SH-SY5Y (cell line): ENCODE results near the gene ABCE1.

Experiments
- GATA2 ChIP-seq: IDR thresholded peaks from 2 replicates; pipeline ENCODE4 v1.6.1; 2011; ENCODE audit warnings: mild to moderate bottlenecking, low read depth, low read length
- GATA3 ChIP-seq: IDR thresholded peaks from 2 replicates; pipeline ENCODE4 v1.6.1; 2011; ENCODE audit warnings: low read depth, mild to moderate bottlenecking, low read length, moderate library complexity

The ABCE1 gene

DNA sequence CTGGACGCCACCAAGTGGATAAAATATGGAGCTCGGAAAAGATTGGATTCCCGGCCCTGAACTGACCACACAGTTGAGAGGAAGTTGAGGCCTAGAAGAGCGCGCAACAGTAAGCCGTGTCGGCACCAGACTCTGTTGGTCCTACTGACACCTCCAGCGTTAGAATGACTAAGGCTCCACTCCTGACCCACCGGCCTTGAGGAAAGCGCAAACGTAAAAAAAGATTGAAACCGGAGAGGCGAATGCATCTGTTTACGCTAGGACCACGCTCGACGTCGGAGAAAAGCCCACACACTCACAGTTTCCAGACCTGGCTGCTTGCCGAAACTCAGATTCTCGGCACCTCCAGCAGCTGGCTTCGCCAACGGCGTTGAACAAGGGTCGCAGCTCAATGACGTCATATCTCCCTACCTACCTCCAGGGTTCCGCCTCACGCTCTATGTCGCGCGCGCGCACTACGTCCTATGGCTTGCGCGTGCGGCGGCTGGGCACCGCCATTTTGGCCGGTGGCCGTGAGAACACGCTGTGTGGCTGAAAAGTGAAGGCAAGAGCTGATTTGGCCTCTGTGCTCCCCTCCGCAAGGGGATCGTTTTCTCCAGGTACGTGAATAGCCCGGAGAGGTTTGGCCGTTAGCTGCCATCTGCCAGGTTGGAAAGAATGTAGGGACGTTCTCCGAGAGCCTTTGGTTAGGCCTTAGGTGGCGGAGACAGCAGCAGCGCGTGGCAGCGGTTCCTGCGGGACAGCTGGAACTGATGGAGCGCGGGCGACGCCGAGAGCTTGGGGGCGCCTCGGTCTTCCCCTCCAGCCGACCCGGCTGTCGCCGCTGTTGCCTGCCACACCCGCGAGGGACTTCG lies at the start of gene ABCE1, which contains the start of gene ANAPC10:
Gene ABCE1, plus strand, starts transcription at position 491 of the 854 bp plus-strand sequence. CDS start 6,102 bp downstream, outside the sequence.
Gene ANAPC10, minus strand, starts transcription at position 376 of the 854 bp plus-strand sequence. CDS start 2,097 bp downstream, outside the sequence.
- TF ChIP-seq GATA2 (no peak; the same call in 1 of the 2 replicates), GATA3 (no peak)

DNA sequence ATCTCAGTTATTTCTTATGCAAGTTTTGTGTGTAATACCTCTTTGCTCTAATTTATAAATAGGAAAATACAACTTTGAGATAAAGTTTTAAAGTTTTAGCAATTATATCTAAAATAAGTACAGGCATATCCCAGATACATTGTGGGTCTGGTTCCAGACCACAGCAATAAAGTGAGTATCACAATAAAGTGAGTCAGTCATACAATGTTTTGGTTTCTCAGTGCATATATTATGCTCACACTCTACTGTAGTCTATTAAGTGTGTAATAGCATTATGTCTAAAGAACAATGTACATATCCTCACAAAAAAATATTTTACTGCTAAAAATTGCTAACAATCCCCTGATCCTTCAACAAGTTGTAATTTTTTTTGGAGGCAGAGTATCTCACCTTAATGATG lies 49.3 kb upstream of the ABCE1 start:
- TF ChIP-seq GATA2 (no peak), GATA3 (no peak)

DNA sequence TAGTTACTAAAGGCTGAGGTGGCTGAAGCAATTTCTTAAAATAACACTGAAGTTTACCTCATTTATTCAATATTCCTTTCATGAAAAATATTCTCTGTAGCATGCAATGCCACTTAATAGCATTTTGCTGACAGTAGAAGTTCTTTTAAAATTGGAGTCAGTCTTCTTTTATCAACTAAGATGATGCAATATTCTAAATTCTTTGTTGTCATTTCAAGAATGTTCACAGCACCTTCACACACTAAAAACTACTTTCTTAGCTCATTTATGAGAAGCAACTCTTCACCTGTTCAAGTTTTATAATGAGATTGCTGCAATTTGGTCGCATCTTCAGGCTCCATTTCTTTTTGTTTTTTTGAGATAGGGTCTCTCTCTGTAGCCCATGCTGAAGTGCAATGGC lies 48.9 kb upstream of the ABCE1 start:
- no peak for TF ChIP-seq GATA3
- no peak for TF ChIP-seq GATA2

DNA sequence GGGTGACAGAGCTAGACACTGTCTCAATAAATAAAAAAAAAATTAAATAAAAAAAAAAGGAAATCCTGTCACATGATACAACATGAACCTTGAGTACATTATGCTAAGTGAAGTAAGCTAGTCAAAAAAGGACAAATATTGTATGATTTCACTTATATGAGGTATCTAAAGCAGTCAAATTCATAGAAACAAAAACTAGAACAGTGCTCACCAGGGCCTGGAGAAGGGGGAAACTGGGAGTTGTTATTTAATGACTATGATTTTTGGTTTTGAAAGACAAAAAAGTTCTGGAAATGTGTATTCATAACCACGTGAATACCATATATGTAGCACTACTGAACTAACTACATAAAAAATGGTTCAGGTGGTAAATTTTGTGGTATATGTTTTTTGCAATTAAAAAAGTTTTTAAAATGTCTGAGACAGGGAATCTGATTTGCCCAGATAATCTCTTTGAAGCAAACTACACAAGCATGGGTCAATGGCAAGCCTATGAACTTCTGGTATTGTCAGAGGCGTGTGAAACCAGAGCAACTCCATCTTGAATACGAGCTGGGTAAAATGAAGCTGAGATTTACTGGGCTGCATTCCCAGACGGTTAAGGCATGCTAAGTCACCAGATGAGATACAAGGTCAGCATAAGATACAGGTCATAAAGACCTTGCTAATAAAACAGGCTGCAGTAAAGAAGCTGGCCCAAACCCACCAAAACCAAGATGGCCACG lies 42.4 kb upstream of the ABCE1 start:
- TF ChIP-seq GATA3 = no peak
- TF ChIP-seq GATA2 = no peak

DNA sequence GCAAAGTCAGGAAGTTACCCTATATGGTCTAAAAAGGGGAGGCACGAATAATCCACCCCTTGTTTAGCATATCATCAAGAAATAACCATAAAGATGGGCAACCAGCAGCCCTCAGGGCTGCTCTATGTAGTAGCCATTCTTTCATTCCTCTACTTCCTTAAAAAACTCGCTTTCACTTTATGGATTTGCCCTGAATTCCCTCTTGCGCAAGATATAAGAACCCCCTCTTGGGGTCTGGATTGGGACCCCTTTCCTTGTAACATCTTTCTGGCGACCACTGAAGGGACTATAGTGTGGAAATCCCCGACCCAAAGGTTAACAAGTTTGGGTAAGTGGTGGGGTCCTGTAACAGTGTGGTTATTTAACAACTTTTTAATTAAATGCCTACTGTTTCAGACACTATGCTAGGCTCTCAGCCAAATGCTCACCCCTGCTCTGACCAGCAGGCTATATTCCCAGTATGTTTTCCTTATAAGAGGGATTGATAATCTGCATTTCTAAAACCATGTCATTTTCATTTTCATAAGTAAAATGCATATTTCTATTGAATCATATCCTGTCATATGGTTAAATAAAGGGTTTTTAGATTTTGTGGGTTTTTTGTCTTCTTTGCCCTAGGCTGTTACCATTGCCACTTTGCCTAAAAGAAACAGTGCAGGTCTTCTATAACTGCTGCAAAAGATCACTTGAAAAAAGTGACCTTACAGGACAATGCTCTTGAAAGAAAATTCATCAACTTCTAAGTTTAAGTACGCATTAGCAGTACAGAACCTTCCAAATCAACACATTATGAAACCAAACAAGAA lies 41.6 kb upstream of the ABCE1 start:
- no peak for TF ChIP-seq GATA2
- TF ChIP-seq GATA3 = no peak

DNA sequence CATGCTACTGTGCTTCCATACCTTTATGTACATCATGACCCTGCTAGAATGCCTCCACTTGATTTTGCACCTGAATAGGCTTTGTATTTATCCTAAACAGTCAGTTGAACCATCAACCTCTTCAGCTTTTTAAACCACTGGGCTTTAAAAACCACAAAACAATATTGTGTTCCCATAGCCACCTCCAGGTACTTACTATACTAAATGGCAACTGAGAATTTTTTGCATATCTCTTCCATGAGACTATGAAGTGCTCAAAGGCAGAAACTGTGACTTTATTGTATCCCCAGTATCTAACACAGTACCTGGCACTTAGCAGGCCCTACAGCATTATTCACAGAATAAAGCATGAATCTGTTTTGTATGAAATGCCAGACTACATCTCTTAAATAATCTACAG lies 39.9 kb upstream of the ABCE1 start:
- no peak for TF ChIP-seq GATA2
- TF ChIP-seq GATA3 = no peak

DNA sequence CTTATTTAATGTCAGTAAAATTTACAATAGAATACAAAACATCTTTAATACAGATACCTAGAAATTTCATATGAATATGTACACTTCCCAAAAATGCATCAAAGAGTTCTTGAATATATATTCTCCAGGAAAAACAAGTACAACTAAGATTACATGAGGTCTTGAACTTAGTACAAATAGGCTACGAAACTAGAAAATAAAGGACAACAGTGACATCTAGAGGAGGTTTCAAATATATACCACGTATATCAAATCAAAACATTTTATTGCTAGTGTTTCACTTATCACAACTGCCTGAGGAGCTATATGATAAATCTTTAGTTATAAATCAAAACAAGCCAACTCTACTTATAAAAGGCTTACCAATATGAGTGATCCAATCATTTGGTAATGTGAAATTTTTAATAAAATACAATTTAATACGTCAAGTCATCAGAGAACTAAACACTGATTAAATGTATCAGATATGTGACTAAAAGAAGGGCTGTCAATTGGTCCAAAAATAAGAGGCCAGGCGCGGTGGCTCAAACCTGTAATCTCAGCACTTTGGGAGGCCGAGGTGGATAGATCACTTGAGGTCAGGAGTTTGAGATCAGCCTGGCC lies 36.7 kb upstream of the ABCE1 start:
- no peak for TF ChIP-seq GATA2
- no peak for TF ChIP-seq GATA3

DNA sequence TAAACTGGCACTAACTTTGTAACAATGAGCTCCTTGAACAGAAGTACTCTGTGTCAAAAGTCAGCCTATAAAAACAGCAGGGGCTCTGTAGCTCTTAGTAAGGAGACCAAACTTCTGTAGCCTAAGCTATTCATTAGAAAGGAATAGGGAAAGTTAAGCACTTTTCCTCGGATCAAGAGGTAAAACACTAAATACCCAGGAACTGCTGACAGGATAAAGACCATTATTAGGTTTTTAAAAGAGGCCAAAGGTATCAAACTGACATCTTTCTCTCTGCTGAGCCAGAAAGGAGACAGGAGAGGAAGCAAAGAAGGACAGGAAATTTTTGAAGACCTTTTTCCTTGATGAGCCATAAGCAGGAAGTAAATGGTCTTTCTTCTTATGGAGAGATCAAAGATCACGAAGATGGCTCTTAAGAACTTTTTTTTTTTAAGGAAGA lies 32.0 kb upstream of the ABCE1 start:
- TF ChIP-seq GATA3 (no peak), GATA2 (no peak)

DNA sequence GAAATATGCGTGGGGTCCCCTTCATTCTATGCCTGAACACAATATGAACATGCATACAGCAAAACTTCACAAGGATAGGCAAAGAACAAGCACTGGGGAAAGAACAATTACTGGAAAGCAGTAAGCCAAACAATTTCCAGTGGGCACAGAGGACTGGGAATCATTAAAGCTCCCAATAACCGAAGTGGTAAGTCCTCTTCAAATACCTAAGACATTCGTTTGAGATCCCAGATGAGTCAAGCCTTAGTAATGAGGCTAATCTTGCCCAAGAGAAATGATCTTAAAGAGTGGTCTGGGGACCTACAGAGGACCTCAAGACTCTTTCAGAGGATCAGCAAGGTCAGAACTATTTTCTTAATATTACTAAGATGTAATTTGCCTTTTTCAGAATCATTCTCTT lies 28.8 kb upstream of the ABCE1 start:
- no peak for TF ChIP-seq GATA3
- no peak for TF ChIP-seq GATA2

DNA sequence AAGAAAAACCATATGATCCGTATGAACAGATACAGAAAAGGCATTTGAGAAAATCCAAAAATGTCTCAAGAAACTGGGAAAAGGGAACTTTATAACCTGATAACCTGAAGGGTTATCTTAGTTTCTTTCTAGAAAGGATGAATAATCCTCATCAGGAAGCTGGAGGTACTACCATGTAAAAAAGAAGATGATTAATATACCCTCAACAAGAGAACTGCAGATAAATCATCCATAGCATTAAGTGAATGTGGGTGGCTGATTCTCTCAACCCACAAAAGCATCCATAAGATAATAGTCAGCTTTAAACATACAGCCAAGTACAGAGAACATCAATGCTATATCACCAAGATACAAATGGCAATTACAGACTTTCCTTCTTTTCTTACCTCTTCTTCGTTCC lies 26.6 kb upstream of the ABCE1 start:
- TF ChIP-seq GATA3 (no peak), GATA2 (no peak)

DNA sequence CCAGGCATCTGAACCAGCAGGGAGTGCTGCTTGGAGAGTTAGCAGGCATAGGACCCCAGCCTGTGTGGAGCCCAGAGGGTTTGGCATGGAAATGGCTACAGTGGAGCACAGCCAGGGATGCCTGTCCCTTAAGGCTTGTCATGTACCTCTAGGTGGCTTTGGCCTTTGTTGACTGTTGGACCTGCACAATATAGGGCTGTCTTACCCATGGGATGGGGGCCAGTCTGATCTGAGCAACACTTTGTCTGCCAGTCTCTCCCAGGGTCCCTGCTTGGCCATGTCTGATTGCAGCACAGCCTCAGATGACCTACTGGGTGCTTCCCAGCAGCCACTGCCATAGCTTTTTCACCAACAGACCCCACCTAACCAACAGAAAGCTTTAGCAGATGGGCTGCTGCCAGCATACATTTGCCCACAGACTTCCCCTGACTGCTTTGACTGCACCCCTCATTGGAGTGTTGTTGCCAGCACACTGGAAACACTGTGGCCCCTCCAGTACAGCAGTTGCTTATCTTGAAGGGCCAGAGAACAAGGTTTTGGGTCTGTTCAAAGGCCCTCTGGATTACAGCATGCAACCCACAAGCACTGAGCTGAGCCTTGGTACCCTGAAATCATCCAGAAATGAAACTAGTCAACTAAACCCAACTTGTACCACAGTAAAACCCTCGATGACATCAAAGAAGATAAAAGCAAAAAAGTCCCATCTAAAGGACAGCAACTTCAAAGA lies 22.2 kb upstream of the ABCE1 start:
- no peak for TF ChIP-seq GATA2

DNA sequence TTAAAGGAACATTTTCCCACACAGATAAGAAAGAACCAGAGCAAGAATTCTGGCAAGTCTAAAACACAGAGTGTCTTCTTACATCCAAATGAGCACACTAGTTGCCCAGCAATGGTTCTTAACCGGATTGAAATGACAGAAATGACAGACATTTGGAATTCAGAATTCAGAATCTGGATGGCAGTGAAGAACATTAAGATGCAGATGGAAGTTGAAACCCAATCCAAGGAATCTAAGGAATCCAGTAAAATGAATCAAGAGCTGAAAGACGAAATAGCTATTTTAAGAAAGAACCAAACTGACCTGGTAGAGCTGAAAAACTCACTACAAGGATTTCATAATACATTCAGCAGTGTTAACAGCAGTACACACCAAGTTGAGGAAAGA lies 21.6 kb upstream of the ABCE1 start:
- TF ChIP-seq GATA3 (no peak), GATA2 (no peak)

DNA sequence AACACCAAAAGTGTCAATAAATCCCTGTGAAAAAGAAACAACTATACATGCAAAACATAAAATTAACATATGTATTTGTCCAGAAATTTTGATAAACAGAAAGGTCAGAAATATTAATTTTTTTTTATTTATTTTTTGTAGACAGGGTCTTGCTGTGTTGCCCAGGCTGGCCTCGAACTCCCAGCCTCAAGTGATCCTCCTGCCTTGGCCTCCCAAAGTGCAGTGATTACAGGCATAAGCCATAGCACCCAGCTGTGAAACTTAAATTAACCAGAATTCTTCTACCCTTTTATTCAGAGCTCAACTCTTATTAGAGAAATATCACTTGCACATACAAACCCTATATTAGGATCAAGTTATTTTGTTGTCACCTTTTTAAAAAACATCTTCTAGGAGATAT lies 16.4 kb upstream of the ABCE1 start:
- TF ChIP-seq GATA2 (no peak), GATA3 (no peak)
